ENCODE measurements around the gene BIRC6. TPM values are rescaled to one million over a fixed set of nuclear protein-coding genes. Genes with fewer than 3 reads are reported as not detected.

Gene BIRC6
- total and polyA plus RNA-seq, 2 of the 8 experiments (the other 6 are each of a cell fraction or from before 2014, with no cell fraction given), result 32.5 to 69.5 TPM

DNA sequence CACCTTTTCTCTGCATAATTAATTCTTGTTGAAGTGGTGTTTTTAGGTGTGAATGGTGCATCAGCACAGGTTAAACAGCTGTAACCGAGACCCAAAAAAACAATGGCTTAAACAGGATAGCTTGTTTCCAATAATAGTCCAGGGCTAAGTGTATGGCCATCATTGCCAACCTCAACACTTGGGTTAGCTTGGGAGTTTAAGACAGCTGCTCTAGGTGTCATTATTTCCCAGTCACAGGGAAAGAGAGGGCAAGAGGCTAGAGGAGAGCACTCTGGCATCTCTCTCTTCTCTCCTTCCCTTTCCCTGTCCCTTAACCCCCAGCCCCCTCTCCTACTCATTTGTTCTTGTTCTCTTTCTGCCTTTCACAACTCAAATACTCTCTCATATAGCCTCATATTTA is 21.1 kb downstream of the BIRC6 start:
- H3K9ac ChIP-seq (replicated peaks in 1 of 4; ENCODE audit: extremely low read depth in 1 of 4, low read depth in 3 of 4, low read length in 3 of 4), result no peak overlapping the region
- TF ChIP-seq SIX5 (IDR thresholded peaks at IDR 0.05; ENCODE audit: low read depth, low read length) (no peak), SP2 (IDR thresholded peaks at IDR 0.05; ENCODE audit: low read length) (no peak), CBX8 (IDR thresholded peaks at IDR 0.05; ENCODE audit: borderline replicate concordance, low read depth, low read length) (no peak), PHF8 (conservative IDR thresholded peaks at IDR 0.05; ENCODE audit: low read depth, low read length) (no peak), CBX5 (IDR thresholded peaks at IDR 0.05; ENCODE audit: low read depth, low read length) (no peak)
- no peak overlapping the region for H2BK20ac ChIP-seq (ENCODE audit: low read length)
- no peaks in the 10 kb centered on the region for H3K9me3 ChIP-seq (ENCODE audit: insufficient read depth in 2 of 2, low read depth in 1 of 2, low read length in 1 of 2)
- no peak overlapping the region for H3K27ac ChIP-seq (ENCODE audit: low read depth, low read length)
- H3K18ac ChIP-seq (ENCODE audit: extremely low read depth, low read length), result no peak overlapping the region
- no peak overlapping the region for H3K4ac ChIP-seq (replicated peaks; ENCODE audit: insufficient read length, low read depth, low read length)
- no peak overlapping the region for H3K23ac ChIP-seq (ENCODE audit: insufficient read length)
- WGBS, 2 experiments (ENCODE audit: extremely low coverage in 1 of 2, insufficient coverage in 1 of 2, insufficient read length in 1 of 2, insufficient replicate concordance in 2 of 2, low coverage in 1 of 2, low lambda C conversion rate in 2 of 2, missing lambda C conversion rate in 1 of 2), result 88% methylated on average over 1 of the region's 1 CpG; no CpG with 5 or more reads in 1 of the 2 experiments
- peaks cover 6 to 64% of the 10 kb centered on the region in 2 experiments for H3K79me2 ChIP-seq (ENCODE audit: control insufficient read depth in 1 of 2, insufficient read depth in 2 of 2, low read length in 2 of 2)
- no peak overlapping the region for H2AK5ac ChIP-seq (ENCODE audit: low read depth, low read length)
- no peak overlapping the region for H4K91ac ChIP-seq (replicated peaks; ENCODE audit: insufficient read length, low read length)
- ChIA-PET CTCF (ENCODE audit: partially characterized antibody) (interaction anchor here (0.6 to 1.0 kb wide), 2 partner anchors 9 to 1223 kb away, joined by 3 to 4 read pairs; no protein-coding TSS in a partner anchor), POLR2A (ENCODE audit: partially characterized antibody) (interaction anchor here (0.8 to 1.1 kb wide), 3 partner anchors 15 to 86 kb away, joined by 3 to 4 read pairs (median 4); no protein-coding TSS in a partner anchor)
- no peak overlapping the region for H3K56ac ChIP-seq (replicated peaks; ENCODE audit: insufficient read length, low read depth, low read length)
- peaks cover 0 to 15% (median 4%) of the 10 kb centered on the region in 4 experiments; a peak in 4 of 8 replicates for H3K36me3 ChIP-seq (ENCODE audit: control insufficient read depth in 2 of 4, insufficient read depth in 4 of 4, low read length in 3 of 4)
- no peak overlapping the region for H3K4me2 ChIP-seq (ENCODE audit: insufficient read depth in 1 of 2, low read depth in 2 of 2, low read length in 2 of 2)
- H2BK5ac ChIP-seq (ENCODE audit: low read depth, low read length), result no peak overlapping the region
- no peaks in the 10 kb centered on the region for H3K27me3 ChIP-seq (replicated peaks in 1 of 4; ENCODE audit: control insufficient read depth in 3 of 4, extremely low read depth in 1 of 4, insufficient read depth in 3 of 4, low read length in 3 of 4)
- no peaks in the 10 kb centered on the region; the same call in 1 of the 2 replicates for H3K23me2 ChIP-seq (ENCODE audit: low read depth, low read length)
- H3K4me1 ChIP-seq (replicated peaks in 1 of 4; ENCODE audit: control insufficient read depth in 3 of 4, insufficient read depth in 4 of 4, low read length in 3 of 4), result peaks cover 0 to 3% (median 0%) of the 10 kb centered on the region in 4 experiments; a peak in 2 of 7 replicates
- DNase-seq (ENCODE audit: low read depth in 1 of 2, low spot score in 2 of 2), result no peak
- no peak overlapping the region for H3K4me3 ChIP-seq (ENCODE audit: extremely low read depth in 1 of 4, insufficient read depth in 2 of 4, low read depth in 3 of 4, low read length in 4 of 4)
- no peak overlapping the region for H2AFZ ChIP-seq (ENCODE audit: low read length)
- H3K79me1 ChIP-seq (ENCODE audit: low read depth, low read length), result peaks cover 2% of the 10 kb centered on the region; the same call in 1 of the 2 replicates
- H3K14ac ChIP-seq (ENCODE audit: insufficient read length), result no peak overlapping the region
- no peak overlapping the region for H2BK120ac ChIP-seq (replicated peaks; ENCODE audit: low read depth, low read length)
- FAIRE-seq, result no peak
- no peak overlapping the region for H4K5ac ChIP-seq (ENCODE audit: insufficient read length, low read depth, low read length)
- peaks cover 8% of the 10 kb centered on the region in 2 experiments for H4K20me1 ChIP-seq (replicated peaks in 1 of 2; ENCODE audit: control insufficient read depth in 1 of 2, insufficient read depth in 2 of 2, low read length in 2 of 2)
- no peak overlapping the region for H4K8ac ChIP-seq (ENCODE audit: extremely low read depth, insufficient read depth, low read length)
- no peak overlapping the region for H2BK12ac ChIP-seq (ENCODE audit: low read depth, low read length)
- no peak overlapping the region for H2BK15ac ChIP-seq (ENCODE audit: low read length)

Data from H1 (cell line).